ENCODE results near the gene UXS1.

GRCh38 chr2:106109675-106110424, 84.3 kb downstream of the UXS1 start:
- no peak for TF ChIP-seq CTCF (IDR thresholded peaks at IDR 0.05)
- no peak for TF ChIP-seq YY1 (IDR thresholded peaks at IDR 0.05; ENCODE audit: low read depth)
- no peak for TF ChIP-seq ELF1 (IDR thresholded peaks at IDR 0.05)
- TF ChIP-seq TAF1 (IDR thresholded peaks at IDR 0.05; ENCODE audit: borderline replicate concordance, low read depth, low read length): no peak
- TF ChIP-seq FOXJ3 (CRISPR knock-in tag; IDR thresholded peaks at IDR 0.05): no peak
- TF ChIP-seq GATA2 (CRISPR knock-in tag; IDR thresholded peaks at IDR 0.05): no peak
- TF ChIP-seq POLR2AphosphoS5 (IDR thresholded peaks at IDR 0.05; ENCODE audit: low read depth, low read length): no peak
- TF ChIP-seq, protein P1, sequence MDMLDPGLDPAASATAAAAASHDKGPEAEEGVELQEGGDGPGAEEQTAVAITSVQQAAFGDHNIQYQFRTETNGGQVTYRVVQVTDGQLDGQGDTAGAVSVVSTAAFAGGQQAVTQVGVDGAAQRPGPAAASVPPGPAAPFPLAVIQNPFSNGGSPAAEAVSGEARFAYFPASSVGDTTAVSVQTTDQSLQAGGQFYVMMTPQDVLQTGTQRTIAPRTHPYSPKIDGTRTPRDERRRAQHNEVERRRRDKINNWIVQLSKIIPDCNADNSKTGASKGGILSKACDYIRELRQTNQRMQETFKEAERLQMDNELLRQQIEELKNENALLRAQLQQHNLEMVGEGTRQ (IDR thresholded peaks at IDR 0.05; ENCODE audit: borderline replicate concordance, low read depth, low read length): no peak
- no peak for TF ChIP-seq FOSL2 (IDR thresholded peaks at IDR 0.05; ENCODE audit: borderline replicate concordance, low read depth)
- TF ChIP-seq MAX (IDR thresholded peaks at IDR 0.05; ENCODE audit: low read depth): no peak
- no peak for TF ChIP-seq EP300 (IDR thresholded peaks at IDR 0.05; ENCODE audit: borderline replicate concordance in 1 of 2, low read depth in 1 of 2, low read length in 1 of 2)
- no peak for TF ChIP-seq SIN3A (IDR thresholded peaks at IDR 0.05; ENCODE audit: borderline replicate concordance, low read depth, low read length)
